K562 (cell line): ENCODE data around the gene CETN1. TPM values are rescaled to one million over a fixed set of nuclear protein-coding genes. Genes with fewer than 3 reads are reported as not detected.

Experiments
- DPF2 ChIP-seq: fragments of 450-650 bp; IDR thresholded peaks from 2 replicates; pipeline ENCODE4 v1.6.1; 2016
- ESRRA ChIP-seq: fragments of 450-650 bp; IDR thresholded peaks from 2 replicates; pipeline ENCODE4 v1.6.1; 2014; ENCODE audit warnings: low read depth, mild to moderate bottlenecking, moderate library complexity, borderline replicate concordance
- EWSR1 ChIP-seq: fragments of 450-650 bp; IDR thresholded peaks from 2 replicates; pipeline ENCODE4 v1.6.1; 2018; ENCODE audit warnings: borderline replicate concordance, mild to moderate bottlenecking, low read depth, moderate library complexity; ENCODE audit not compliant: partially characterized antibody
- FOXM1 ChIP-seq, 2 experiments: fragments of 450-650 bp in 1 of 2; sonication (generic) in 1 of 2; formaldehyde crosslinking in 1 of 2; IDR thresholded peaks; 2 replicates each; pipeline versions ENCODE4 v1.6.1 to v1.9.0; 2017 to 2022; ENCODE audit warnings: low read depth in 2 of 2, mild to moderate bottlenecking in 2 of 2, missing genetic modification reagents in 1 of 2, moderate library complexity in 1 of 2
- GMEB1 ChIP-seq: fragments of 250-450 bp; sonication (Bioruptor Pico); IDR thresholded peaks from 2 replicates; pipeline ENCODE4 v1.4.0; 2020; ENCODE audit warnings: mild to moderate bottlenecking
- KDM2B ChIP-seq: fragments of 250-450 bp; sonication (Bioruptor Pico); IDR thresholded peaks from 2 replicates; pipeline ENCODE4 v1.8.0; 2021; ENCODE audit warnings: mild to moderate bottlenecking, moderate library complexity
- KDM5B ChIP-seq: fragments of 200-600 bp; sonication (generic); IDR thresholded peaks from 2 replicates; pipeline ENCODE4 v1.6.1; 2012; ENCODE audit warnings: low read depth, mild to moderate bottlenecking, moderate library complexity, low read length, control low read depth, inconsistent platforms; ENCODE audit not compliant: insufficient replicate concordance
- POLR2B ChIP-seq: fragments of 450-650 bp; IDR thresholded peaks from 2 replicates; pipeline ENCODE4 v1.6.1; 2018; ENCODE audit warnings: low read depth; ENCODE audit not compliant: partially characterized antibody
- PRDM10 ChIP-seq: fragments of 450-650 bp; IDR thresholded peaks from 2 replicates; pipeline ENCODE4 v1.6.1; 2018; ENCODE audit not compliant: partially characterized antibody
- RBM25 ChIP-seq: fragments of 200-400 bp; formaldehyde crosslinking; IDR thresholded peaks from 2 replicates; pipeline ENCODE4 v1.6.1; 2018; ENCODE audit warnings: low read length, low read depth, moderate library complexity; ENCODE audit not compliant: severe bottlenecking
- RNF219 ChIP-seq: fragments of 250-450 bp; sonication (Bioruptor Pico); IDR thresholded peaks from 2 replicates; pipeline ENCODE4 v1.5.0; 2022; ENCODE audit warnings: mild to moderate bottlenecking
- SAFB2 ChIP-seq: fragments of 200-400 bp; formaldehyde crosslinking; IDR thresholded peaks from 2 replicates; pipeline ENCODE4 v1.6.1; 2018; ENCODE audit warnings: borderline replicate concordance, low read length, low read depth, moderate library complexity; ENCODE audit not compliant: severe bottlenecking
- SMAD2 ChIP-seq: fragments of 150-350 bp; IDR thresholded peaks from 2 replicates; pipeline ENCODE4 v1.6.1; 2014; ENCODE audit warnings: low read depth, mild to moderate bottlenecking, low read length
- TEAD1 ChIP-seq, 2 experiments: fragments of 450-650 bp in 1 of 2; sonication (generic) in 1 of 2; formaldehyde crosslinking; IDR thresholded peaks; 2 replicates each; pipeline versions ENCODE4 v1.4.0 to v1.8.0; 2020 to 2022; ENCODE audit warnings: mild to moderate bottlenecking in 2 of 2, missing genetic modification reagents in 1 of 2
- TGIF2 ChIP-seq: sonication (generic); formaldehyde crosslinking; IDR thresholded peaks from 2 replicates; pipeline ENCODE4 v1.8.1; 2022; ENCODE audit warnings: mild to moderate bottlenecking, missing genetic modification reagents, moderate library complexity
- THRA ChIP-seq: fragments of 450-650 bp; IDR thresholded peaks from 2 replicates; pipeline ENCODE4 v1.6.1; 2017; ENCODE audit warnings: mild to moderate bottlenecking, moderate library complexity
- ZKSCAN1 ChIP-seq: fragments of 150-350 bp; IDR thresholded peaks from 2 replicates; pipeline ENCODE4 v1.6.1; 2016; ENCODE audit warnings: low read depth, low read length
- ZNF707 ChIP-seq: fragments of 250-450 bp; sonication (Bioruptor Pico); conservative IDR thresholded peaks from 2 replicates; pipeline ENCODE4 v1.8.0; 2022; ENCODE audit warnings: inconsistent platforms, mild to moderate bottlenecking, moderate library complexity
- polyA plus RNA-seq, 8 experiments: library from polyadenylated mRNA; depleted of rRNA in 4 of 8; stranded (reverse) in 5 of 8; unstranded in 3 of 8; fragments of >200 nt; fragmentation: Nextera tagmentation in 2 of 8; fragmentation: Illumina TruSeq in 1 of 8; extraction: Ambion mirVana in 2 of 8; extraction: Trizol in 1 of 8; gene quantifications; 2 replicates each; pipeline versions ENCODE4 v1.2.1 to v1.2.3, GENCODE V29; 2011 to 2014; ENCODE audit warnings: inconsistent platforms in 1 of 8, missing spikeins in 1 of 8
- total RNA-seq, 7 experiments: library from RNA; depleted of rRNA in 6 of 7; stranded (reverse); fragments of >200 nt in 6 of 7; fragmentation: Illumina TruSeq in 2 of 7; extraction: Trizol in 2 of 7; gene quantifications; 2 replicates each; pipeline versions ENCODE4 v1.2.1 to v1.2.3, GENCODE V29; 2011 to 2021; ENCODE audit warnings: low replicate concordance in 1 of 7

Gene CETN1
- total and polyA plus RNA-seq, 9 of the 15 experiments (the other 6 are each of a cell fraction or from before 2014, with no cell fraction given): 0.07 to 0.34 (median 0.19) TPM; not detected in 3

- peak; percentile 6 for TF ChIP-seq PRDM10
- TF ChIP-seq KDM2B (CRISPR knock-in tag): no peak
- TF ChIP-seq EWSR1: no peak
- no peak for TF ChIP-seq TGIF2 (CRISPR knock-in tag)
- peak; percentile 73; the same call in 1 of the 2 replicates for TF ChIP-seq ESRRA
- peak; percentile 97 for TF ChIP-seq FOXM1 (IDR thresholded peaks at IDR 0.05; ENCODE audit: low read depth)
- no peak for TF ChIP-seq FOXM1 (CRISPR knock-in tag; IDR thresholded peaks at IDR 0.05; ENCODE audit: low read depth)
- TF ChIP-seq ZKSCAN1: no peak
- TF ChIP-seq GMEB1 (CRISPR knock-in tag): no peak
- TF ChIP-seq RNF219: no peak
- TF ChIP-seq DPF2: peak; percentile 98
- no peak for TF ChIP-seq KDM5B
- no peak for TF ChIP-seq SMAD2
- no peak for TF ChIP-seq RBM25
- TF ChIP-seq ZNF707 (CRISPR knock-in tag): no peak
- peak in 1 of 2 experiments; percentile 58; a peak in 1 of 4 replicates for TF ChIP-seq TEAD1 (CRISPR knock-in tag; IDR thresholded peaks at IDR 0.05)
- no peak for TF ChIP-seq SAFB2
- no peak for TF ChIP-seq POLR2B
- no peak for TF ChIP-seq THRA
Observed at GRCh38 chr18:617970-618504, 37.9 kb downstream of the CETN1 start (continued).
